ENCODE measurements around the gene FBXW11. TPM values are rescaled to one million over a fixed set of nuclear protein-coding genes. Genes with fewer than 3 reads are reported as not detected.

Gene FBXW11
- total and polyA plus RNA-seq, 10 of the 15 experiments (the other 5 are each of a cell fraction or from before 2014, with no cell fraction given), result 4.3 to 61.5 (median 40.0) TPM

DNA sequence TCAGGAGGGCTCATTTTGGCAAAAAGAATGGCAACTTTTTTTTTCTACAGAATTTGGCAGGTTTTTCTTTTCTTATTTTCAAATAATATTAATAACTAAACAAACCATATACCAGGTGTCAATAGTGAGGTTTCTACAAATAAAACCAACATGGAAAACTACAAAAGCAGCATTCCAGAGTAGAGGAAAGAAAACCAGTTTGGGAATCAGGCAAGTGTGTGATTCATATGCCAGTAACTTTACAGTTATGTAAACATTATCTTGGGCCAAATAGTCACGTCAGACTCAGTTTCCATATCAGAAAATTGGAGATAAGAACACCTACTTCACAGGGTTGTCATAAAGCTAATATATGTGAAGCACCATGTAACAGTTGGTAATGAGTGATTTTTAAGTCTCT is 51.7 kb downstream of the FBXW11 start:
- H3K9ac ChIP-seq (ENCODE audit: control insufficient read depth, insufficient read depth, low read length), result no peak overlapping the region
- ATAC-seq (no peak), DNase-seq (ENCODE audit: low read depth, low spot score) (no peak), FAIRE-seq (no peak)
- no peaks in the 10 kb centered on the region for H4K20me1 ChIP-seq (ENCODE audit: control insufficient read depth, insufficient read depth)
- H3K79me2 ChIP-seq (ENCODE audit: control insufficient read depth, insufficient read depth, low read length), result peaks cover 80% of the 10 kb centered on the region
- no peak overlapping the region for H3K4me3 ChIP-seq
- peaks cover 25% of the 10 kb centered on the region for H3K4me1 ChIP-seq (ENCODE audit: control insufficient read depth, insufficient read depth, low read length)
- ChIA-PET RAD21 (ENCODE audit: unreplicated experiment) (no interaction called here), POLR2A (interaction anchor here (0.6 kb wide), 1 partner anchor 22 kb away, joined by 4 read pairs; no protein-coding TSS in a partner anchor), CTCF (interaction anchor here (1.1 kb wide), 1 partner anchor 10 kb away, joined by 4 read pairs; no protein-coding TSS in a partner anchor), SMC1A (ENCODE audit: uncharacterized antibody, unreplicated experiment) (interaction anchor here (0.6 to 2.2 kb wide), 2 partner anchors 9 to 52 kb away, joined by 3 to 8 read pairs; partner anchors contain the start of gene FBXW11)
- in situ Hi-C loops (cut with MboI) (no loop called here), intact Hi-C loops (cut with micrococcal nuclease; ENCODE audit: unreplicated experiment) (loop anchor here (5.0 kb wide), 1 partner anchor 37 kb away; no protein-coding TSS in a partner anchor)
- 100% methylated on average over 1 of the region's 1 CpG for WGBS (ENCODE audit: insufficient coverage, insufficient replicate concordance, low lambda C conversion rate, missing lambda C conversion rate)
- no peaks in the 10 kb centered on the region for H3K27me3 ChIP-seq (replicated peaks in 1 of 2; ENCODE audit: control insufficient read depth in 2 of 2, insufficient read depth in 2 of 2, low read length in 1 of 2)
- peaks cover 2% of the 10 kb centered on the region; the same call in 2 of the 3 replicates for H3K9me3 ChIP-seq (replicated peaks; ENCODE audit: control insufficient read depth, insufficient read depth, low read length)
- BruUV-seq (replicated peaks), result no TSS peak
- H3K4me2 ChIP-seq (ENCODE audit: control insufficient read depth, insufficient read depth), result no peak overlapping the region
- H3K27ac ChIP-seq (ENCODE audit: control insufficient read depth, insufficient read depth), result no peak overlapping the region
- H3K36me3 ChIP-seq (ENCODE audit: control insufficient read depth in 2 of 2, insufficient read depth in 2 of 2, low read length in 1 of 2), result no peaks in the 10 kb centered on the region
- H2AFZ ChIP-seq (ENCODE audit: control insufficient read depth, low read depth, low read length), result no peak overlapping the region
- no peak for TF ChIP-seq SMARCA5 (IDR thresholded peaks at IDR 0.05)
- TF ChIP-seq PML (IDR thresholded peaks at IDR 0.05; ENCODE audit: low read length), result no peak
- no peak for TF ChIP-seq SIN3A (IDR thresholded peaks at IDR 0.05; ENCODE audit: low read depth, low read length)
- no peak for TF ChIP-seq SUPT20H (IDR thresholded peaks at IDR 0.05; ENCODE audit: borderline replicate concordance, control insufficient read depth, low read depth, low read length)

DNA sequence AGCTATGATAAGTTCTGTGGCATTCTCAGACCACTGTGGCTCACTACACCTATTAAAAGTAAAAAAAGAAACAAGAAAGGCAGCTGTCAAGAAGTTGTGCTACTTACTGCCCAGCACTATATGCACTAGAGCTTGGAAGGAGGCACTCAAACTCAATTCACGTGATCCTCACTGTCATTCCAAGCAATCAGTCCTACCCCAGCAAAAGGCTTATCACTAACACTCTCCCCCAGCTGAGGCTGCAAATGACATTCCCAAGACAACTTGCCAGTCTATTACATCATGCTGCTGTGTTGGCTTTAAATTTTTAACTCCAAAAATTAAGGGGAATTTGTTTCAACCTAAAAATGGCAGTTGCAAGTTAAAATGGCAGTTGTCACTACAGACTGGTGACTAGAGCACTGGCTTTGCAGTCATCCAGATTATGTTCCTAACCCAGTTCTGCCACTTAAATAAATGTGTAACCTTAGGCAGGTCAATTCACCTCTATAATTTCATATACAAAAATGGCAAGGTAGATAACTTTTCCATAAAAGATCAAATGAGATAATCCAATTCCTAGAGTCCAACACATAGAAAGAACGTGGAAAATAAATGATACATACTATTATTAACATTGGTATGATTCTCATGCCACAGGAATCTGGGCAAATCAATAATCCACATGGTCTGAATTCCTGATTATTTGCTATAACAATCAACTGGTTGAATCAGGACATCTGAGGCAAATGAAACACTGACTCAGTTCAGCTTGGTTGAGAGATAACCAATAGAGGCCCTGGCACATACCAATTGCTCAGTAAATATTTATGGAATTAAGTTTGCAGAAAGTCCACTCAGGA is 52.4 kb downstream of the FBXW11 start:
- ChIA-PET SMC1A (ENCODE audit: uncharacterized antibody, unreplicated experiment) (interaction anchor here (0.6 to 2.2 kb wide), 4 partner anchors 9 to 53 kb away, joined by 3 to 8 read pairs (median 6); partner anchors contain the start of gene FBXW11), RAD21 (ENCODE audit: unreplicated experiment) (no interaction called here), POLR2A (interaction anchor here (0.6 kb wide), 1 partner anchor 21 kb away, joined by 4 read pairs; no protein-coding TSS in a partner anchor), CTCF (interaction anchor here (1.1 to 1.7 kb wide), 3 partner anchors 10 to 42 kb away, joined by 4 to 5 read pairs (median 5); no protein-coding TSS in a partner anchor)
- Histone ChIP-seq H4K20me1 (ENCODE audit: control insufficient read depth, insufficient read depth) (no peaks in the 10 kb centered on the region), H3K36me3 (ENCODE audit: control insufficient read depth in 2 of 2, insufficient read depth in 2 of 2, low read length in 1 of 2) (no peaks in the 10 kb centered on the region), H3K4me2 (ENCODE audit: control insufficient read depth, insufficient read depth) (no peak overlapping the region), H3K79me2 (ENCODE audit: control insufficient read depth, insufficient read depth, low read length) (peaks cover 75% of the 10 kb centered on the region), H3K27me3 (replicated peaks in 1 of 2; ENCODE audit: control insufficient read depth in 2 of 2, insufficient read depth in 2 of 2, low read length in 1 of 2) (no peaks in the 10 kb centered on the region), H3K27ac (ENCODE audit: control insufficient read depth, insufficient read depth) (no peak overlapping the region), H3K9me3 (replicated peaks; ENCODE audit: control insufficient read depth, insufficient read depth, low read length) (peaks cover 2% of the 10 kb centered on the region; the same call in 2 of the 3 replicates), H3K9ac (ENCODE audit: control insufficient read depth, insufficient read depth, low read length) (no peak overlapping the region), H3K4me1 (ENCODE audit: control insufficient read depth, insufficient read depth, low read length) (peaks cover 21% of the 10 kb centered on the region), H2AFZ (ENCODE audit: control insufficient read depth, low read depth, low read length) (no peak overlapping the region), H3K4me3 (no peak overlapping the region)
- 93% methylated on average over 2 of the region's 2 CpGs for WGBS (ENCODE audit: insufficient coverage, insufficient replicate concordance, low lambda C conversion rate, missing lambda C conversion rate)
- DNase-seq (ENCODE audit: low read depth, low spot score), result no peak
- no peak for FAIRE-seq
- intact Hi-C loops (cut with micrococcal nuclease; ENCODE audit: unreplicated experiment), result no loop called here
- BruUV-seq (replicated peaks), result no TSS peak
- ATAC-seq, result no peak
- in situ Hi-C loops (cut with MboI), result no loop called here
- TF ChIP-seq PML (IDR thresholded peaks at IDR 0.05; ENCODE audit: low read length) (no peak), EED (IDR thresholded peaks at IDR 0.05; ENCODE audit: low read depth) (no peak), TCF12 (IDR thresholded peaks at IDR 0.05; ENCODE audit: low read depth, low read length) (no peak), POU2F2 (IDR thresholded peaks at IDR 0.05; ENCODE audit: borderline replicate concordance, low read depth, low read length) (no peak), JUND (IDR thresholded peaks at IDR 0.05; ENCODE audit: low read depth, low read length) (no peak), CREB1 (IDR thresholded peaks at IDR 0.05; ENCODE audit: low read depth) (no peak), SMAD5 (IDR thresholded peaks at IDR 0.05; ENCODE audit: low read depth) (no peak)
- TF ChIP-seq, protein P1, sequence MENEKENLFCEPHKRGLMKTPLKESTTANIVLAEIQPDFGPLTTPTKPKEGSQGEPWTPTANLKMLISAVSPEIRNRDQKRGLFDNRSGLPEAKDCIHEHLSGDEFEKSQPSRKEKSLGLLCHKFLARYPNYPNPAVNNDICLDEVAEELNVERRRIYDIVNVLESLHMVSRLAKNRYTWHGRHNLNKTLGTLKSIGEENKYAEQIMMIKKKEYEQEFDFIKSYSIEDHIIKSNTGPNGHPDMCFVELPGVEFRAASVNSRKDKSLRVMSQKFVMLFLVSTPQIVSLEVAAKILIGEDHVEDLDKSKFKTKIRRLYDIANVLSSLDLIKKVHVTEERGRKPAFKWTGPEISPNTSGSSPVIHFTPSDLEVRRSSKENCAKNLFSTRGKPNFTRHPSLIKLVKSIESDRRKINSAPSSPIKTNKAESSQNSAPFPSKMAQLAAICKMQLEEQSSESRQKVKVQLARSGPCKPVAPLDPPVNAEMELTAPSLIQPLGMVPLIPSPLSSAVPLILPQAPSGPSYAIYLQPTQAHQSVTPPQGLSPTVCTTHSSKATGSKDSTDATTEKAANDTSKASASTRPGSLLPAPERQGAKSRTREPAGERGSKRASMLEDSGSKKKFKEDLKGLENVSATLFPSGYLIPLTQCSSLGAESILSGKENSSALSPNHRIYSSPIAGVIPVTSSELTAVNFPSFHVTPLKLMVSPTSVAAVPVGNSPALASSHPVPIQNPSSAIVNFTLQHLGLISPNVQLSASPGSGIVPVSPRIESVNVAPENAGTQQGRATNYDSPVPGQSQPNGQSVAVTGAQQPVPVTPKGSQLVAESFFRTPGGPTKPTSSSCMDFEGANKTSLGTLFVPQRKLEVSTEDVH (IDR thresholded peaks at IDR 0.05; ENCODE audit: low read depth, partially characterized antibody), result no peak
- TF ChIP-seq, protein P2, sequence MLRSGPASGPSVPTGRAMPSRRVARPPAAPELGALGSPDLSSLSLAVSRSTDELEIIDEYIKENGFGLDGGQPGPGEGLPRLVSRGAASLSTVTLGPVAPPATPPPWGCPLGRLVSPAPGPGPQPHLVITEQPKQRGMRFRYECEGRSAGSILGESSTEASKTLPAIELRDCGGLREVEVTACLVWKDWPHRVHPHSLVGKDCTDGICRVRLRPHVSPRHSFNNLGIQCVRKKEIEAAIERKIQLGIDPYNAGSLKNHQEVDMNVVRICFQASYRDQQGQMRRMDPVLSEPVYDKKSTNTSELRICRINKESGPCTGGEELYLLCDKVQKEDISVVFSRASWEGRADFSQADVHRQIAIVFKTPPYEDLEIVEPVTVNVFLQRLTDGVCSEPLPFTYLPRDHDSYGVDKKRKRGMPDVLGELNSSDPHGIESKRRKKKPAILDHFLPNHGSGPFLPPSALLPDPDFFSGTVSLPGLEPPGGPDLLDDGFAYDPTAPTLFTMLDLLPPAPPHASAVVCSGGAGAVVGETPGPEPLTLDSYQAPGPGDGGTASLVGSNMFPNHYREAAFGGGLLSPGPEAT (IDR thresholded peaks at IDR 0.05; ENCODE audit: low read depth), result no peak
